PC-9 (cell line): ENCODE results near the gene UBAP1. TPM values are rescaled to one million over a fixed set of nuclear protein-coding genes. Genes with fewer than 3 reads are reported as not detected.
"Not testable (repeated sequence)": the region's sequence is repeated elsewhere in the genome, so short reads cannot be mapped to it uniquely, and the experiment has no call there.

Experiments
- BruUV-seq: library from RNA; stranded (reverse); fragments of 400-500 nt; replicated peaks from 2 replicates; lab custom pipeline; 2021; lab: Mats Ljungman, UMichigan
- CTCF ChIA-PET: fragments of 300-600 bp; sonication (Branson Sonifier 250); formaldehyde crosslinking; loops from one replicate; lab custom pipeline; 2022; ENCODE audit warnings: antibody characterized with exemption; lab: Charles Lee
- POLR2A ChIA-PET: fragments of 300-600 bp; sonication (Branson Sonifier 250); formaldehyde crosslinking; loops from one replicate; lab custom pipeline; 2022; ENCODE audit warnings: antibody characterized with exemption; ENCODE audit not compliant: unreplicated experiment; lab: Charles Lee
- DNase-seq, 2 experiments: peaks; one replicate each; pipeline versions ENCODE4 v3.0.0 to v3.0.0-alpha.2; 2015 to 2022; ENCODE audit warnings: mixed read lengths in 1 of 2
- H2AFZ ChIP-seq: fragments of 200-600 bp; sonication (generic); 2 replicates; pipeline ENCODE4 v1.8.1; 2017; ENCODE audit warnings: antibody characterized with exemption
- H3F3A ChIP-seq: fragments of 200-600 bp; sonication (generic); 2 replicates; pipeline ENCODE4 v1.8.1; 2017; ENCODE audit warnings: antibody characterized with exemption, mild to moderate bottlenecking, low read depth; ENCODE audit not compliant: insufficient read depth
- H3K27ac ChIP-seq: fragments of 200-600 bp; sonication (generic); 2 replicates; pipeline ENCODE4 v1.6.1; 2016; ENCODE audit warnings: mixed run types
- H3K27me3 ChIP-seq: fragments of 200-600 bp; sonication (generic); 2 replicates; pipeline ENCODE4 v1.6.1; 2016; ENCODE audit warnings: low read depth, mixed run types; ENCODE audit not compliant: insufficient read depth
- H3K36me3 ChIP-seq: fragments of 200-600 bp; sonication (generic); 2 replicates; pipeline ENCODE4 v1.6.1; 2016; ENCODE audit warnings: low read depth, mixed run types
- H3K4me1 ChIP-seq: fragments of 200-600 bp; sonication (generic); replicated peaks from 2 replicates; pipeline ENCODE4 v1.6.1; 2016; ENCODE audit warnings: mixed run types; ENCODE audit not compliant: insufficient read depth
- H3K4me2 ChIP-seq: fragments of 200-600 bp; sonication (generic); 2 replicates; pipeline ENCODE4 v1.6.1; 2017; ENCODE audit warnings: mixed run types
- H3K4me3 ChIP-seq: fragments of 200-600 bp; sonication (generic); 2 replicates; pipeline ENCODE4 v1.6.1; 2016; ENCODE audit warnings: mixed run types
- H3K79me2 ChIP-seq: fragments of 200-600 bp; sonication (generic); 2 replicates; pipeline ENCODE4 v1.6.1; 2017; ENCODE audit warnings: low read depth, mixed run types
- H3K9me2 ChIP-seq: fragments of 200-600 bp; sonication (generic); 2 replicates; pipeline ENCODE4 v1.8.1; 2017; ENCODE audit warnings: mild to moderate bottlenecking; ENCODE audit not compliant: insufficient read depth
- H3K9me3 ChIP-seq: fragments of 200-600 bp; sonication (generic); 2 replicates; pipeline ENCODE4 v1.8.1; 2016; ENCODE audit warnings: low read depth; ENCODE audit not compliant: insufficient read depth
- H4K20me1 ChIP-seq: fragments of 200-600 bp; sonication (generic); 2 replicates; pipeline ENCODE4 v1.8.1; 2017; ENCODE audit not compliant: insufficient read depth
- EZH2 ChIP-seq: fragments of 200-600 bp; sonication (generic); IDR thresholded peaks from 2 replicates; pipeline ENCODE4 v1.8.0; 2017; ENCODE audit warnings: antibody characterized with exemption, low read depth
- intact Hi-C: fragments of 100-400 bp; cut with micrococcal nuclease; formaldehyde crosslinking; loops from one replicate; pipeline ENCODE4 v1.10.0; 2022; ENCODE audit not compliant: unreplicated experiment
- total RNA-seq: library from RNA; stranded (reverse); gene quantifications from 2 replicates; pipeline ENCODE4 v1.2.3, GENCODE V29; 2021
- TF ChIP-seq, protein P1 (sequence below): fragments of 200-600 bp; sonication (generic); conservative IDR thresholded peaks from 2 replicates; pipeline ENCODE4 v1.6.1; 2017; ENCODE audit warnings: mixed run types, antibody characterized with exemption, mild to moderate bottlenecking, moderate library complexity

Gene UBAP1
- total RNA-seq, 1 experiment from 2014 or later, result 33.8 TPM

DNA sequence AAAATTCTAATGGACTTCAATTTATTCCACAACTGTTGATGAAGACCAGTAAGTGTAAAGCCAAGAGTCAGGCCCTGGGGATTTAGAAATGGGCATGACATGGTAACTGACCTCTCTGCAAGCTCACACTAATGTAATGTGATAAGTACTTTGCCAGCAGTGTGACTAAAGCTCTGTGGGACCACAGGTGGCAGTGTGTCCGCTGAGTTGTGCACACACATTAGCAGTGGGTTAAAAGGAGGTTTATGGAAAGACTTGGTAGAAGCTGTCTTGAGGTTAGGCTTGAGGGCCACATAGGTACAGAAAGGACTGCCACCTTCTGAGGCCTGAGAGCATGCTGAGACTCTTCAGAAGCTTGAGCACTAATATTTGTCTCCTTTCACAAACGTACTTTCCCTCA is 67.6 kb downstream of the UBAP1 start:
- ChIA-PET CTCF (no interaction called here), POLR2A (no interaction called here)
- DNase-seq, result no peak
- Histone ChIP-seq H3K27ac (no peak overlapping the region), H3K36me3 (no peaks in the 10 kb centered on the region; the same call in 1 of the 2 replicates), H3K9me3 (no peaks in the 10 kb centered on the region), H2AFZ (no peak overlapping the region), H3K4me2 (no peak overlapping the region), H3K4me1 (no peaks in the 10 kb centered on the region), H3K27me3 (no peaks in the 10 kb centered on the region), H3K79me2 (no peaks in the 10 kb centered on the region), H3F3A (no peaks in the 10 kb centered on the region), H3K4me3 (no peak overlapping the region), H4K20me1 (peaks cover 5% of the 10 kb centered on the region), H3K9me2 (no peaks in the 10 kb centered on the region)
- intact Hi-C loops, result no loop called here
- no peak for TF ChIP-seq EZH2
- TF ChIP-seq, protein P1, sequence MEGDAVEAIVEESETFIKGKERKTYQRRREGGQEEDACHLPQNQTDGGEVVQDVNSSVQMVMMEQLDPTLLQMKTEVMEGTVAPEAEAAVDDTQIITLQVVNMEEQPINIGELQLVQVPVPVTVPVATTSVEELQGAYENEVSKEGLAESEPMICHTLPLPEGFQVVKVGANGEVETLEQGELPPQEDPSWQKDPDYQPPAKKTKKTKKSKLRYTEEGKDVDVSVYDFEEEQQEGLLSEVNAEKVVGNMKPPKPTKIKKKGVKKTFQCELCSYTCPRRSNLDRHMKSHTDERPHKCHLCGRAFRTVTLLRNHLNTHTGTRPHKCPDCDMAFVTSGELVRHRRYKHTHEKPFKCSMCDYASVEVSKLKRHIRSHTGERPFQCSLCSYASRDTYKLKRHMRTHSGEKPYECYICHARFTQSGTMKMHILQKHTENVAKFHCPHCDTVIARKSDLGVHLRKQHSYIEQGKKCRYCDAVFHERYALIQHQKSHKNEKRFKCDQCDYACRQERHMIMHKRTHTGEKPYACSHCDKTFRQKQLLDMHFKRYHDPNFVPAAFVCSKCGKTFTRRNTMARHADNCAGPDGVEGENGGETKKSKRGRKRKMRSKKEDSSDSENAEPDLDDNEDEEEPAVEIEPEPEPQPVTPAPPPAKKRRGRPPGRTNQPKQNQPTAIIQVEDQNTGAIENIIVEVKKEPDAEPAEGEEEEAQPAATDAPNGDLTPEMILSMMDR, result no peak
- no TSS peak for BruUV-seq

DNA sequence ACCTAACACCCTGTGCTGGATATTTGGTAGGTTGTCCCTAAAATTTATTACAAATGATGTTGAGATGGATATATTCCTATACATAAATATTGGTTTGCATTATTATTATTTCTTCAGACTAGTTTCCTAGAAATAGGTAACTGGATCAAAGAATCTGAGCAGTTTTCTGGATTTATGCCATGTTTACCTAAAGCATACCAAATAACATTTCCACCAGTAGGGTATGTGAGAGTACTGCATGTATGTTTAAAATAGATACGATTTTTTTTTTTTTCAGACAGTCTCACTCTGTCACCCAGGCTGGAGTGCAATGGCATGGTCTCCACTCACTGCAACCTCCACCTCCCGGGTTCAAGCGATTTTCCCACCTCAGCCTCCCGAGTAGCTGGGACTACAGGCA is 68.9 kb downstream of the UBAP1 start:
- H3K79me2 ChIP-seq, H3K4me1 ChIP-seq, H3K4me2 ChIP-seq, H3K27me3 ChIP-seq, DNase-seq, H3F3A ChIP-seq, H3K36me3 ChIP-seq, H3K9me2 ChIP-seq, POLR2A ChIA-PET, H3K27ac ChIP-seq, H3K4me3 ChIP-seq, intact Hi-C loops, BruUV-seq, H2AFZ ChIP-seq, H4K20me1 ChIP-seq, H3K9me3 ChIP-seq: not testable (repeated sequence)
- CTCF ChIA-PET, result interaction anchor here (0.7 kb wide), 1 partner anchor 596 kb away, joined by 3 read pairs; no protein-coding TSS in a partner anchor

- BruUV-seq, result no TSS peak
- TF ChIP-seq, protein P1, result no peak
- no peak for TF ChIP-seq EZH2
- Histone ChIP-seq H3K4me1 (peaks cover 14% of the 10 kb centered on the region), H4K20me1 (peaks cover 5% of the 10 kb centered on the region), H2AFZ (no peak overlapping the region), H3K79me2 (no peaks in the 10 kb centered on the region), H3K27me3 (no peaks in the 10 kb centered on the region), H3K36me3 (no peaks in the 10 kb centered on the region; the same call in 1 of the 2 replicates), H3K4me3 (no peak overlapping the region), H3K4me2 (no peak overlapping the region), H3K9me3 (no peaks in the 10 kb centered on the region), H3K27ac (no peak overlapping the region), H3F3A (peaks cover 14% of the 10 kb centered on the region; the same call in 1 of the 2 replicates), H3K9me2 (no peaks in the 10 kb centered on the region)
- intact Hi-C loops, result no loop called here
- CTCF ChIA-PET, result no interaction called here
- no peak for DNase-seq
- POLR2A ChIA-PET, result no interaction called here
Measured at GRCh38 chr9:34249274-34249673, 70.4 kb downstream of the UBAP1 start.

DNA sequence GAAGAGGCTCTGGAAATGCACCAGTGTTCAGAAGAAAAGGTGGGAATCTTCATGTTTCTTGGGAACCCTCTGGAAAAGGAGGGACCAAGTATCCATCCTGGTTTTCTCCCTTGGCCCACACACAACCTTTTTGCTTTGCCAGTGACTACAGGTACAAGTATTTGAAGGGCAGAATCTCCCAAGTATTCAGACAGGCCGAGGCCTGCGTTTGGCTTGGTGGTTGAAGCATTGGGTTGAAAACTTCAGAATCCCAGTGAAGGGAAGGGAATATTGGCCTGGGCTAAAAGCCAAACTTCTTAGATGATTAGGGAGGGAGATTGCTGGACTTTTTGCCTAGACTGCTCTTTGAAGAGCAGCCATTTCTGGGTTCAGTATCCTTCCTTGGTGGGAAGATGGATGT is 71.9 kb downstream of the UBAP1 start:
- POLR2A ChIA-PET, result no interaction called here
- H3K79me2 ChIP-seq, result no peaks in the 10 kb centered on the region
- H3K4me2 ChIP-seq, result no peak overlapping the region
- peaks cover 27% of the 10 kb centered on the region for H3K4me1 ChIP-seq
- H3K27me3 ChIP-seq, result no peaks in the 10 kb centered on the region
- H3K27ac ChIP-seq, result no peak overlapping the region
- no peaks in the 10 kb centered on the region for H3K9me2 ChIP-seq
- peaks cover 27% of the 10 kb centered on the region for H3F3A ChIP-seq
- no peak for DNase-seq
- H4K20me1 ChIP-seq, result peaks cover 5% of the 10 kb centered on the region
- BruUV-seq, result no TSS peak
- no peak overlapping the region for H2AFZ ChIP-seq
- H3K36me3 ChIP-seq, result no peaks in the 10 kb centered on the region; the same call in 1 of the 2 replicates
- TF ChIP-seq EZH2, result no peak
- TF ChIP-seq, protein P1, result no peak
- CTCF ChIA-PET, result no interaction called here
- H3K4me3 ChIP-seq, result no peak overlapping the region
- no peaks in the 10 kb centered on the region for H3K9me3 ChIP-seq
- intact Hi-C loops, result loop anchor here (5.0 to 10.0 kb wide), 3 partner anchors 123 to 354 kb away; partner anchors contain the start of genes DCAF12 and MYORG
